ENCODE results near the gene TEP1.
"Not testable (repeated sequence)": the region's sequence is repeated elsewhere in the genome, so short reads cannot be mapped to it uniquely, and the experiment has no call there.

The TEP1 gene

DNA sequence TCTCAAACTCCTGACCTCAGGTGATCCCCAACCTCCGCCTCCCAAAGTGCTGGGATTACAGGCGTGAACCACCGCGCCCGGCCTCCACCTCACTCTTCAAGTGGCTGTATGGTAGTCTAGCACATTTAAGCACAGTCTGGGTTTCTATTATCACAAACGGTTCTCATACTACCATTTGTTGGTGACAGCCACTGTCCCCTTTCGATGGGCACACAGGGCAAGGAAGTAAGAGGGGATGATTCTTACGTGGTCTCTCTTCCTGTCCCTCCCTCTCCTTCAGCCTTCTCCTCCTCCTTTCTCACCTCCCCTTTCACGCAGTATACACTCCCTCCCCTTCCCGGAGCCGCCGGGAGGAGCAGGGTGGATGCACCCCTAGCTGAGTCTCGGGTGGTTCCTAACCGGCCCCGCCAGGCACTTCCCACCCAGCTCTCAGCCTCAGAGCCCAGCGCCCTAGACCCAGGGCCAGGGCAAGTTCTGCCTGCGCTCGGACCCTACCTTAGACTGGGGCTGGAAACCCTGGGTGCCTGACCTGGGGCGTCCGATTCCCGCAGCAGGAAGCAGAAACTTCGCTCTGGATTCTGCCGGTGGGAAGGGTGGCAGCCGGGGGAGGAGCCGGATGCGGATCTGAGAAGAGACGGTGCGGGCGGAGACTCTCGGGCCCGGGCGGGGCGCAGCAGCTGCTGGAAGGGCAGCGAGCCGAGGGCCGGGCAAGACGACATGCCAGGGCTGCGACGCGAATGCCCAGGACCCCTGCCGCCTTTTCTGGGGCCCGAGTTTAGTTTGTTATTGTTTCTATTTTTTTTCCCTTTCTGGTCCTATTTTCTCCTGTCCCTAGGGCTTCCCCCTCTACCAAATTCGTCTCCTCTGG, at the start of gene TEP1:
TSS of gene TEP1 (minus strand) at position 626 of the 868 bp plus-strand sequence. CDS start 5,062 bp downstream, outside the sequence.
- peak; percentile 39 for DNase-seq

DNA sequence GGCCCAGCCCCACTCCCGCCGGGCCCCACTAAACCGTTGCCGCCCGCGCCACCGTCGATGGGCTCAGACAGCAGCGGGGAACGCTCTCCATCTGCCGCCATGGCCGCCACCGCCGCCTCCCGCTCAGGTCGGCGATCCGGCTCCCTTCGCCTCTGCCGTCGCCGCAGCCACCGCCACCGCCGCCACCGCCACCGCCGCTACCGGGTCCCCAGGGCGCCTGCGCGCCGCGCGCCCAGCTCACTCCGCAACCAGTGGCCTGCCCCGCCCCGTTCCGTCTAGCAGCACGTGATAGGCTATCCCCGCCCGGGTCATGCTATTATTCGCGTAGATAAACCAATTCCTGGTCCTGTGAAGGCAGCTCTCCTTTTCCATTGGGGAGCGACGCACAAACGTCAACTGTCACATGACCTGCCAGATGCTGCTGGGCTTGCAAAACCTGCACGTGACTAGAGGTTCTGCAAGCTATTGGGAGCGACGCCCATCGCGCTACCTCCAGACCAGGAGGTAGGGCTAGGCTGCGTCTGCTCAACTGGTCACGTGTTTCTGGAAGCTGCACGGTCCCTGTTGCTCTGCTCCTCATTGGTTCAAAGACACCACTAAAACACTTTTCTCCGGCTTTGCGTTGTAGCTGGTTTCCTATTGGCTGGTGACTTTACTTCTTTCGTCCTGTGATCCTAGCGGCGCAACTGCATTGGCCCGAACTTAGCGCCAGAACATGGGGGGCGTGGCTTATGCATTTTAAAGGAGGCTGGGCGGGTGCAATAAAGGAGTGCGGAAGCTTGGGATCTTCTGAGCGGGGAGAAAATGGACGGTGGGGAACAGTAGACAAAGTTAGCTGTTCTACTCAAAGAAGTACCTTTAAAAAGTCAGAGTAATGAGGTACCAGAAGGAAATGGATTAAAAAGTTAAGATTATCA, 48.2 kb upstream of the TEP1 start, which contains the start of gene PIP4P1:
TSS of gene PIP4P1 (minus strand) at position 210 of the 917 bp plus-strand sequence. CDS start at position 101, 109 bp downstream.
- DNase-seq = peak; percentile 70

DNA sequence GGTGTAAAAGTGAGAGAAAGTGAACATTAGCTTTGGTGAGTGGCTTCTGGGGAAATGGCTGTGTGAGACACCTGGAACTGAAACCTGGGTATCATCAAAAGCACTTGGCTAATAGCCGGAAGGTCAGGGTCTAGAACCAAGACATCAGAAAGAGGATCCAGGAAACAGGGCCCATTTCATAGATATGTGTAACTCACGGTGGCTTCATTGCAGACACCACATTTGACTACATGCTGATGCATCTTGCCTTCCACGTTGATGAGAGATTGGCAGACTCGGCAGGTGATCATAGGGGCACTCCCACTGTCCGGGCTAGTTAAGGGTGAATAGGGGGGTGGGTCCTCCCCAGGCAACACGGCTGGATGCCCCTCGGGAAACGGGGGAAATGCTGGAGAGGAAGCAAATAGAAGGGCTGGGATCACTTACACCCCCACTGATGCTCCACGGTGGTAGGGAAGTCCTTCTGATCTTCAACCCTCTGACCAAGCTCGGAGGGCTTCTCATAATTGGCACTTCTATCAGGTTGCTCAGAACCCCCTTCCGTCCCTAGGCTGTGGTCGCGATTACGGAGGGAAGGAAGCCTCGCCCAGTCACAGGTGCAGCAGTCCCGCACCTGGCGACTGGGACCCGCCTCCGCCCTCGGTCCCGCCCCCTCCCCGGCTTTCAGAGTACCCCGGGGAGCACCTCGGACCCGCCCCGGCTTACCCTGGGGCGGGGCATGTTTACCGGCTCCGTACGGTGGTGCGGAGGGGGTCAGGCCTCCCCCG, 47.3 kb upstream of the TEP1 start:
- no peak for DNase-seq

DNA sequence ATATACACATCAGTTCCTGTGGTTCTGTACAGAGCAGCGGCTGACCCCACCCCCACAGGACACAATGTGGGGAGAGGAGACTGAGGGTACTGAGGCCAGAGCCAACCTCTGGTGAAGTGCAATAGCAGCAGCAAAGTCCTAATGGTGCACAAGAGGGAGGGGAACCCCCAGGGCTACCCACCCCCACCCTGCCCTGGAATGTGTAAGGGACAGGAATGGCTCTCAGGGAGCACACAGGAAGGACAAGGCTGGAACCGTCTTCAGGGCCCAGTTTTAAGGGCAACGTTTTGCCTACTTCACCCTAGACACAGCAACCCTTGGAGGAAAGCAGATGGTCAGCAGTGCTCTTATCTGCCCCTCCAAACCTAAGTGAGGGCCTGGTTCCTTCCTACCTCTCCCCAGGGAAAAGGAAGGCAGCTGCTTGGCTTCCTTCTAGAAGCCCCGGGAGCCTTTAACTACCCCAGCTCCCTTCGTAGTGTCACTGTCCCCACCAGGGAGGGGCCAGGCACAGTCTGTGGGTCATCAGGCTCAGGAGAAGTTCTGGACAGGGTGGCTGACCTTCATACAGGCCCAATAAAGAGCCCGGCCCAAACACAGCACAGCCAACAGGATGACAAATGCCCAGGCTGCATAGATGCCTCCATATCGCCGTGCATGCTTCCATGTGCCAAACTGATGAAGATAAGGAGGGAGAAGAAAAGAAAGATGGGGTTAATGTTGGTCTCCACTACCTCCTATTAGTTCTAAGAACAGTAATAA, 44.9 kb upstream of the TEP1 start:
- DNase-seq = no peak

DNA sequence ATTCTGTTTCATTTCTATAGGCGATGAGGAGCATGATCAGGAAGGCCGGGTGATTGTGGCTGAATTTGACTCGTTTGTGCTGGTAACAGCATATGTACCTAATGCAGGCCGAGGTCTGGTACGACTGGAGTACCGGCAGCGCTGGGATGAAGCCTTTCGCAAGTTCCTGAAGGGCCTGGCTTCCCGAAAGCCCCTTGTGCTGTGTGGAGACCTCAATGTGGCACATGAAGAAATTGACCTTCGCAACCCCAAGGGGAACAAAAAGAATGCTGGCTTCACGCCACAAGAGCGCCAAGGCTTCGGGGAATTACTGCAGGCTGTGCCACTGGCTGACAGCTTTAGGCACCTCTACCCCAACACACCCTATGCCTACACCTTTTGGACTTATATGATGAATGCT, 43.7 kb upstream of the TEP1 start:
- no peak for DNase-seq

DNA sequence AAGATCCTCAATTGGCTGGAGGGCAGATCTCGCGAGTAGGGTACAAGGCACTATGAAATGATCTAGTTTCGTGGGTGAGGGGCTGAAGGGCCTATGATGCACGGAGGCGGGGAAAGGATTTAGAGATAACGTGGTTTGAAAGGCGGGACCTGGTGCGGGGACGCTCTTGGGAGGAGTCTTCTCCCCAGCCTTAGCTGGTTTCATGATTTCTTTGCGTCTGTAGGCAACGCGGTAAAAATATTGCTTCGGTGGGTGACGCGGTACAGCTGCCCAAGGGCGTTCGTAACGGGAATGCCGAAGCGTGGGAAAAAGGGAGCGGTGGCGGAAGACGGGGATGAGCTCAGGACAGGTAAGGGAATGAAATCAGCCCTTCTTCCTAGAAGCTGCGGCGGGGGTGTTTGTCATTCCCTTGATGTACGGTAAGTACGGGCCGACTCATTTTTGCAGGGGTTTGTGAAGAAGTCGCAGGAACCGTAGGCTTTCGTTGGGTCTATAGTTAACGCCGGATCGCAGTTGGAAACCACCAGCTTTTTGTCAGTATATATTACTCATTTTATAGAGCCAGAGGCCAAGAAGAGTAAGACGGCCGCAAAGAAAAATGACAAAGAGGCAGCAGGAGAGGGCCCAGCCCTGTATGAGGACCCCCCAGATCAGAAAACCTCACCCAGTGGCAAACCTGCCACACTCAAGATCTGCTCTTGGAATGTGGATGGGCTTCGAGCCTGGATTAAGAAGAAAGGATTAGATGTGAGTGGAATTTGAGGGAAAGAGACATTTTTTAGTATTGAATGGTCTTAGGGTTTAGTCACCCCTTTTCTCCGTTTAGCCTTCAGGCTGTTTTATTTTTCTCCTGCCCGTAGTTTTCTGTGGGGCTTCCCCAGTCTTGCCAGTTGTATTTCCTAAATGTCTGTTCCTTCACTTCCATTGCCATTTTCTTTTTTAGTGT, 42.3 kb upstream of the TEP1 start:
- peak; percentile 40 for DNase-seq

DNA sequence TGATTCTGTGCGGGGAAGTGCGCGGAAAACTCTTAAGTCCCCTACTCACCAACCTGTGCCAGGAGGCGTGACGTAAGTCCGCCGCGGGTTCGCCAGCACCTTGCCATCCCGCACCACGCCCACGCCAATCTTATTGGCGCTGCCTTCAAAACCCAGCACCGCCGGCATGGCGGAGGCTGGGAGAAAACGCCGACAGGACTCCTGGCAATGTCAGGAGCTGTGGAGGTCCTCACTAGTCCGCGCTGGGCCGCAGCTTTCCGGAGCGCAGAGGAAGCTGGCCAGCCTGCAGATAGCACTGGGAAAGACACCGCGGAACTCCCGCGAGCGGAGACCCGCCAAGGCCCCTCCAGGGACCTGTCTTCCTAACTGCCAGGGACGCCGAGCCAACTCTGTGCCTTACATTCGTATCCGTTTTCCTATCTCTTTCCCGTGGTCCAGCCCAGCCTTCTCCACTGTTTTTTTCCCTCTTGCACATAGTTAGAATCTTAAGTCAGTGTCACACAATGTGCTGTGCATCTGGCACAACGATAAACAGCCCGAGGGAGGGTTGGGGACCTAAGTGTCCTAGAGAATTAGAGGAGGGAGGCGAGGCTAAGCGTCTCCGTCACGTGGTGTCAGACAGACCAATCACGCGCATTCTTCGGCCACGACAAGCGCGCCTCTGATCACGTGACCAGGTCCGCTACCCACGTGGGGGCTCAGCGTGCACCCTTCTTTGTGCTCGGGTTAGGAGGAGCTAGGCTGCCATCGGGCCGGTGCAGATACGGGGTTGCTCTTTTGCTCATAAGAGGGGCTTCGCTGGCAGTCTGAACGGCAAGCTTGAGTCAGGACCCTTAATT, 41.4 kb upstream of the TEP1 start, which contains the start of the genes APEX1 and OSGEP:
TSS of gene APEX1 (plus strand) at position 711 of the 839 bp plus-strand sequence. CDS start 420 bp downstream, outside the sequence.
TSS of gene OSGEP (minus strand) at position 297 of the 839 bp plus-strand sequence. CDS start at position 168, 129 bp downstream.
- peak; percentile 80 for DNase-seq

DNA sequence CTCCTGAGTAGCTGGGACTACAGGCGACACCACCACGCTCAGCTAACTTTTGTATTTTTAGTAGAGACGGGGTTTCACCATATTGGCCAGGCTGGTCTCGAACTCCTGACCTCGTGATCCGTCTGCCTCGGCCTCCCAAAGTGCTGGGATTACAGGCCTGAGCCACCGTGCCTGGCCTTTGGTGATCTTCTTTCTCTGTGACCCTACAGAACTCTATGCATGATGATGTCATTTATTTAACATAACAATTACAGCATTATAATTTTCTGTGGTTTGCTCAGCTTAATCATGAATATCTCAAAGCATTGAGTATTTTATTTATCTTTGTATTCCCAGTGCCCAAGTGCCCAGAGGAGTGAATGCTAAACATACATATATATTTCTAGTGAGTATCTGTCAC, 39.5 kb upstream of the TEP1 start:
- not testable (repeated sequence) for DNase-seq

DNA sequence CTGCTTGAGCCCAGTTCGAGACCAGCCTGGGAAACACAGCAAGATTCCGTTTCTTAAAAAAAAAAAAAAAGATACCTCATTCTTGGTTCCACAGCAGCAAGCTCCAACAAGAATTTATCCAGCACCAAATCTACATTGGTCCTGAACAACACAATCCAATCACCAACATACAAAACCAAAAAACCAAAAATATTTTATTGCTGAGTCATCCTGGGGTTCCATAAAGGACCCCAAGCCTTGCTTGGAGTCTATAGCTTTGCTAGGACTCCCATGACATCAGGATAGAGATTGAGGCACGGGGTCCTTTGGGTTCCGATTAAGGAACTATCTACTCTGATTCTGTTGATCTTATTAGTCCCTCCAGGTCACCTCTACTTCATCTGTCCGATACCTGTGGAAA, 33.6 kb upstream of the TEP1 start:
- DNase-seq = no peak

DNA sequence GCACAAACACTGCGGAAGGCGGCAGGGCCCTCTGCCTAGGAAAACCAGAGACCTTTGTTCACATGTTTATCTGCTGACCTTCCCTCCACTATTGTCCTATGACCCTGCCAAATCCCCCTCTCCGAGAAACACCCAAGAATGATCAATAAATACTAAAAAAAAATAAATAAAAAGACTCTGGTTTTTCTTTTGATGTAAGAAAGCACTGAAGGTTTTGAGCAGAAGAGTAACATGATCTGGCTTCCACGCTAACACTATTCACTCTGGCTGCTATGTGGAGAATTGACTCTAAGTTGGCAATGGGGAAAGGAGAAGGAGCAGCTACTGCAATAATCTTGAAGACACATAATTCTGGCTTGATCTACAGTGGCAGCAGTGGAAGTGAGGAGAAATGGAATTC, 30.3 kb upstream of the TEP1 start:
- DNase-seq = not testable (repeated sequence)

DNA sequence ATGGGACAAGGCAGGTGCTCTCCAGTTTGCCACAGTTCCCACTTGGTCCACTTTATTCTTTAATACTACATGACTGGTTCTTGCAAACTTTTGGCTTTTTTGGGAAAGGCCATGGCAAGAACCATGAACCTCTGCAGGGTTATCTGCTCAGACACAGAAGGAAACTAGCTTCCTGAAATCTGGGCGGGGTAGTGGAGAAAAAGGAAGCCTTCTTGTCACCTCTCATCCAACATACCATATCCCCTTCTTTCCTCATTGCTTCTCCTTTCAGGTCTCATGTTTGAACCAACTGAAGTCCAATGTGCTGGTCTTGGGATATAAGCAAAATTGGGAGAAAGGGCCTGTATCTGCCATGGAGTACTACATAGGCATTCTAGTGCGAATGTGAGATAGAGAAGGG, 28.2 kb upstream of the TEP1 start:
- DNase-seq = no peak

DNA sequence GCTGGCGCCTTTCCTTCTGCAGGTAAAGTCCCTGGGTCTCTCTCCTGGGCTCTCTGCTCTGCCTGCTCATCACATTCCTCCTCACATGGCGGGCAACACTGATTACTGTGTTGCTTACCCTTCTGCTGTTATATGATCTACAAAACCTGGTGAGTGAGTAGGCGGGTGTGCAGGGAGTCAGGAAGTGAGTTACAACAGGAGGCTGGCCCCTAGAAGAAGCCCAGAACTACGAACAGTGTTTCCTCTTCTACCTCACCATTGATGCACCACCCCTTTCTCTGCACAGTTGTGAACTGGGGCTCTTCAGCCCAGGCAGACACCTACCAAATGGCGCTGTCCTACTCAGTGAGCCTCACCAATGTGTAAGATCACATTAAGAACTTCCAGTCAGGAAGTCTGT, 27.6 kb upstream of the TEP1 start:
- DNase-seq = no peak

DNA sequence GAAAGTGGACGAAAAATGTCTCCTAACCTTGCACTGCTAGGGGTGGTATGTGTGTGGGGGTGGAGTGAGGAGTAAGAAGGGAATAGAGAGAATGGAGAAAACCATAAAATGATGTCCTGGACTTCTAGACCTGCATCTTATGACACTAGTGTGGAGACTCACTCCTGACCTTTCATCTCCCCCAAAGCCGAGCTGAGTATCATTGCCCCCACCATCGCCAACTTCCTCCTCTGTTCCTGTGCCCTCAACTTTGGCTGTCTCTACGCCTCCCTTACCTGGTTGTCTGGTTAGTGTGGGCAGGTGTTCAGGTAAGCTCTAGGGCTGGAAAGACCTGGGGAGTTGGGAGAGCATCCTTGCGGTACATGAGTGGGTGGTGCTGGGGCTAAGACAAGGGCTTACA, 27.2 kb upstream of the TEP1 start:
- no peak for DNase-seq

DNA sequence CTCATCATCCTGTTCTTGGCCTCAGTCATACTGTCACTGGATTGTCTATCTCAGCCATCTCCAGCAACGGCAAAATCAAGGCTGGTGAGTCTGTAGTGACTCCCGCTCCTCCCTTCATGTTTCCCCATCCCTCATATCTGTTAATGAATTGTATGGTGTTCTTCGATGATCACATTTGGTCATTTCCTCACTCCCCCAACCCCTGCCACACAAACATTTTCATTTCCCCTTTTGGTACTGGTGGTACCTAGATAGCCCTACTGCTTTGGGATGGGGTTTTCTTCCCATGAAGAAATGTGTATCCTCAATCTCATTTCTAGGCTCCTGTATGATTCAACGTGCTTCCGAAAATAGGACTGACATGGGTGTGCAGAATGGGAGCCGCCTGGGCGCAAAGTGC, 25.4 kb upstream of the TEP1 start:
- no peak for DNase-seq

DNA sequence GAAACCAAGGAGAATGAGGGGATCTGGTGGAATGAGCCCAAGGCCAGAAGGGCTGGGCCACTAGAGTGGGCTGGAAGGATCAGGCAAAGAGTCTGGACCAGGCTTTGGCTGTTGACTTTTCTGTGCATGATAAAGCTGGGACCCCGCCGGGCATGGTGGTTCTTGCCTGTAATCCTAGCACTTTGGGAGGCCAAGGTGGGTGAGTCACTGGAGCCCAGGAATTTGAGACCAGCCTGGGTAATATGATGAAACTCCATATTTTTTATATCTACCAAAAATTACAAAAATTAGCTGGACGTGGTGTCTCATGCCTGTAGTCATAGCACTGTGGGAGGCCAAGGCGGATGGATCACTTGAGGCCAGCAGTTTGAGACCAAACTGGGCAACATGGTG, 23.1 kb upstream of the TEP1 start:
- no peak for DNase-seq

DNA sequence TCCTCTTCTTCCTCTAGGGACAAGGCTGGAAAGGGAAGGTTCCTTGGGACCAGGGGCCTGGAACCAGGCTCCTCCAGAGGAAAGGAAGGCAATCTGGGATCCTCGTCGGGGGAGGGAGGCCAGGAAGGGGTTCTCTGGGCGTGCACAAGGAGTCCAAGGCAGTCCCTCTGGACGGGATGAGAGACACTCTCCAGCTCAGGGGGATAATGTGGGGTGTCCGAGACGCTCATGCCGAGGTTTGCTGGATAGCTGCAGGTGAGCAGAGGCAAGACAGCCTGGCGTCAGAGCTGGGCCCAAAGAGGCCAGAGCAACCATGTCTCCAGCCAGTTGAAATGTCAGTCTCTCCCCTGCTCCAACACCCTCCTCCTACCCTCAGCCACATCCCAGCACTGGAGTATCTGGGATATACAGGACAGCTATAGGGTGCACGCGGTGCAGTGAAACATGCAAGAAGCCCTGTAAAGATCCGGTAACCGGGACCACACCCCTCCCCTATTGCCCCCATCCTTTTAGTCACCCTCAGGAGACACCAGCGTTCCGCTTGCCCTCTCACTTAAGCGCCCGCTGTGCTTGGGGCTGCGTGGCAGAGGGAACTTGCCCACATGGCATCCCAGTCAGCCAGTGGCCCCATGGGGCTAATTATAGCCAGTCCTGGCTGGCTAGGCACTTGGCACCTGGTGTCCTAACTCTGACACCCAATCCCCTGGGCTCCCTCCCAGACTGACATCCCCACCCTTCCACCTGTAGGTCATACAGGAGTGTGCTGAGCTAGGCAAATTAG, 22.5 kb upstream of the TEP1 start, which contains the start of gene KLHL33:
TSS of gene KLHL33 (minus strand) at position 585 of the 781 bp plus-strand sequence. CDS start at position 230, 355 bp downstream.
- DNase-seq = no peak

DNA sequence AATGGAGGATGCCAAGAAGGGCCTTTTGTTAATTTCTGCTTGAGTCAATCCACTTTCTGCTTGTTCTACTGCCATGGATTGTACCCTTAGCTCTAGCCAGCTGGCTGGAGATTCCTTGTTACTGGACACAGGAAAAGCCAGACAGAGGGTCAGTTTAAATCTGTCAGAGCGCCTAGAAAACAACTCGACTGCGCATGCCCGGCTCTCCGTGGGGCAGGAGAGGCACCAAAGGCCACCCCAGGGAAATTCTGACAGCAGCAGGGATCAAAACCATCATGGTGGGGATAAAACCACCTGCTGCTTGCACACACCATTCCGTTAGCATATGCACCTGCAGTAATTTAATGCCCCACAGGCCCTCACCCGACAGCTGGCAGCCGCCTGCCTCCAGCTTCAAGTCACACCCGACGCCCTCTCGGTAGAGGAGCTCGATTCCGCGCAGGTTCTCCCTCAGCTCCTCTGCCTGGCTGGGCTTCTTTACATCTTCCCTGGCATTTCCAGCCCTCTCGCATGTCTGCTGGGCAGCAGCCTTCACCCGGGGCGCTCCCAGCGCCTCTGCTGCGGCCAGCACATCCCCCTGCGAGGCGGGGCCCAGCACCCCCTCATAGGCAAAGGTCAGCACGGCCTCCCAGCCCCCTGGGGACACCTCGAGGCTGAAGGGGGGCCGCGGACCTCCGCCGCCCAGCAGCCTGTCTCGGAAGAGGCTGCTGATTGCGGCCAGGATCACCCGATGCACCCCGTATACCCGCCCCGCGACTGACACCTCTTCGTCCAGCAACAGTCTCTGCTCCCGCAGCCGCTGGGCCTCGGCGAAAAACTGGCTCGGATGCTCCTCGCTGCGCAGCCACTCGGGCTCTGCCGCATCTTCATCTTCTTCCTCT, 21.6 kb upstream of the TEP1 start:
- DNase-seq = no peak
